ES-I3 (cell line): Measurements from ENCODE around the gene PODXL.

Experiments used
- H3K36me3 ChIP-seq: 2 replicates; pipeline ENCODE4 v1.6.1; 2013; ENCODE audit warnings: mild to moderate bottlenecking, low read length, control low read depth, moderate library complexity; ENCODE audit not compliant: insufficient read depth
- H3K4me1 ChIP-seq: 2 replicates; pipeline ENCODE4 v1.6.1; 2013; ENCODE audit warnings: mild to moderate bottlenecking, control low read depth, low read length; ENCODE audit not compliant: insufficient read depth
- H3K9ac ChIP-seq: 2 replicates; pipeline ENCODE4 v1.6.1; 2013; ENCODE audit warnings: low read depth, mild to moderate bottlenecking, low read length, moderate library complexity
- H3K9me3 ChIP-seq: 2 replicates; pipeline ENCODE4 v1.6.1; 2013; ENCODE audit warnings: mild to moderate bottlenecking, low read length, moderate library complexity; ENCODE audit not compliant: control insufficient read depth, insufficient read depth

Gene PODXL

DNA sequence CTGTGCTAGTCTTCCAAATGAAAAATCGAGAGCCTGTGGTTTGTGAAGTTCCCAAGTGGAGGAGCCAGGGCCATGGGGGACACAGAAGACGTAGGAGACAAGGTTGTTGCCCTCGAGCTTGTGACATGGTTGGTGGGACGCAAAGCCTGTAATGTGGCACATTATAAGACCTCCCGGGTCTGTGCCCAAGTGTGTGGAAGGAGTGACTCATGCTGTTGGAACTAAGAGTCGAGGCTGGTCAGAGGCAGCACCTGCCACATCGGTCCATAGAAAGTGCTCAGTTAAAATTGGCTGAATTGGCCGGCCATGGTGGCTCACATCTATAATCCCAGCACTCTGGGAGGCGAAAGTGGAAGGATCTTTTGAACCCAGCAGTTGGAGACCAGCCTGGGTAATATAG, 27.0 kb upstream of the PODXL start:
- Histone ChIP-seq H3K9me3 (no peaks in the 10 kb centered on the region), H3K36me3 (no peaks in the 10 kb centered on the region), H3K4me1 (peaks cover 40% of the 10 kb centered on the region), H3K9ac (no peak overlapping the region)

DNA sequence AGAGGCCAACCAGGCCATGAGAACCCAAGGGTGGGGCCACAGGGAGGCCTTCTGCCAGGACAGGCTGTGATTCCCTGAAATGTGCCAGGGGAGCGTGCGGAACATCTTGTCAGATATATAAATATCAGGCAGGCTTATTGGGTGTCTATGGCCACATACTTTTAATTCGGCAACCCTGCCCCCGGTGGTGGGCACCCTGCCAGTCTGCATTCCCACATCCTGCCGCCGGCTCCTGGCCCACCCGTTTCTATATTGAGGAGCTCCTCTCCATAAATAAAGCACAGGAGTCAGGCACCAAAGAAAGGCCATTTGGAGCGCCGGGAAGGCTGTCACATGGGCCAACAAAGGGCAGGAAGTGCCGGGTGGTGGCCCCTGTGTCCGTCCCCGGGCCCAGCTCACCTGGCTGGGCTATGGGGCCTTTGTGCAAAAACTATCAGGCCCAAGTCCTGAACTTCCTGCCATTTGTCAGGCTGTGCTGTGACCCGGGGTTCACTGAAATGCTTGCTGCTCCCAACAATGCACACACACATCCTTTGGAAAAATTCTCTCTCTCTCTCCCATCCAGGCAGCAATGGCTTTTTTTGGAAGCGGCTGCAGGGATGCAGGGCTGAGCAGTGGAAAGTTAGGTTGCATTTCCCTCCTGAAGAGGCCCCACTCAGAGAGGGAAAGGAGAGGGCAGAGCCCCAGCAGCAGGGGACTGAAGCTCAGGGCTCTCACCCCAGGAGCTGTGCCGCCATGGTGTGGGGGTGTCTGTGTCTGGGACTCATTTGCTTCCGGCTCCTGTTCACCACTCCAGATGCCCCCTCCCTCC, 25.0 kb upstream of the PODXL start:
- H3K36me3 ChIP-seq, result no peaks in the 10 kb centered on the region
- no peak overlapping the region for H3K9ac ChIP-seq
- H3K4me1 ChIP-seq, result peaks cover 33% of the 10 kb centered on the region
- no peaks in the 10 kb centered on the region for H3K9me3 ChIP-seq

GRCh38 chr7:131578602-131579001, 22.2 kb upstream of the PODXL start:
- H3K9ac ChIP-seq, result no peak overlapping the region
- no peaks in the 10 kb centered on the region for H3K9me3 ChIP-seq
- no peaks in the 10 kb centered on the region for H3K36me3 ChIP-seq
- H3K4me1 ChIP-seq, result peaks cover 25% of the 10 kb centered on the region

DNA sequence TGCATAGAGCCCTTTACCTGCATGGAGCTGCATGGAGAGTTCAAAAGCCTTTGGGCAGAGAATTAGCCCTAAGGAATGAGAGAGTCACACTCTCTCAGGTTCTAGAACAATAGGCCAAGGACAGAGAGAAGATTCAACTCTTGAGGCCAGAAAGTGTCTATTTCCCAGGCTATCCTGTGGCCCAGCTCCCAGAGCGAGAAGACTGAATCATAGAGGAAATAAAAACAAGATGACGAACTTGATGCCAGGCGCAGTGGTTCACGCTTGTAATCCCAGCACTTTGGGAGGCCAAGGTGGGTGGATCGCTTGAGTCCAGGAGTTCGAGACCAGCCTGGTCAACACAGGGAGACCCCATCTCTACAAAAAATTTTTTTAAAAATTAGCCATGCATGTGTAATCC, 18.3 kb upstream of the PODXL start:
- no peaks in the 10 kb centered on the region for H3K36me3 ChIP-seq
- no peaks in the 10 kb centered on the region for H3K9me3 ChIP-seq
- peaks cover 14% of the 10 kb centered on the region for H3K4me1 ChIP-seq
- no peak overlapping the region for H3K9ac ChIP-seq

DNA sequence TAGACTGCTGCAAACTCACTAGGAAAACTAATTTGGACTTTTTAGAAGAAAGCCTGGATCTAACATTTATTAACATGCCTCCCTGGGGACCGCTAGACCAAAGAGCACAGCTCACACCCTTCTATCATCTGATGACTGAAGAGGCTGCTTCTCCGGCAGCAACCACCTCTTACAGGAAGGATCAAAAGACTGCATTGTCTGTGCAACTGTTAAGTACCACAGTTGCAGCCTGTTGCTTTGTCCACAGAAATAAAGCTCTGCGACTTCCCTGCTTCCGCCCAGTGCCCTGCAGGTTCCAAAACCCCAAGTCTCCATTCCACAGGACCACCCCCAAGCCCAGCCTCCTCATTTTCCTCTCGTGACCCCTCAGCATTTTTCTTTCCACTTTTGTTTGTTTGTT, 14.0 kb upstream of the PODXL start:
- peaks cover 12% of the 10 kb centered on the region for H3K4me1 ChIP-seq
- H3K9me3 ChIP-seq, result no peaks in the 10 kb centered on the region
- no peaks in the 10 kb centered on the region for H3K36me3 ChIP-seq
- H3K9ac ChIP-seq, result no peak overlapping the region

DNA sequence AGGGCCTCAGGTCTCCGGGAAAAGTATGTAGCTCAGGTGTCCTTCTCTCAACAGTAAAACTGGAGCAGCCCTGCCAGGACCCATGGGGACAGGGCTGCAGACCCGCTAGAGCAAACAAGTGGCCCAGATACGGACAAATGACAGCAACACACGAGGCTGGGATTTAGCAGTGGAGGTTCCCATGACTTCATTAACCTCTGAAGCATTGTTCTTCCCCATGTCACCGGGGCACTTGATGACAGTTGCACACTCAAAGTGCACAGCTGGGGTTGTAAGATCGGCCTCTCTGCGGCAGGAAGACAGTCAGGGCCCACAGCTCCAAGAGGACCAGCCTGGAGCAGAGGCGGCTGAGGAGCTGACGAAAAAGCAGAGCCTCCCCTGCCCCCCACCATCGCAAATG, 12.5 kb upstream of the PODXL start:
- no peaks in the 10 kb centered on the region for H3K9me3 ChIP-seq
- H3K36me3 ChIP-seq, result no peaks in the 10 kb centered on the region
- H3K4me1 ChIP-seq, result peaks cover 12% of the 10 kb centered on the region
- H3K9ac ChIP-seq, result no peak overlapping the region

GRCh38 chr7:131568510-131568909, 12.1 kb upstream of the PODXL start:
- Histone ChIP-seq H3K9ac (no peak overlapping the region), H3K9me3 (no peaks in the 10 kb centered on the region), H3K4me1 (peaks cover 12% of the 10 kb centered on the region), H3K36me3 (no peaks in the 10 kb centered on the region)

GRCh38 chr7:131564640-131565039, 8.2 kb upstream of the PODXL start:
- H3K4me1 ChIP-seq, result peaks cover 12% of the 10 kb centered on the region
- no peaks in the 10 kb centered on the region for H3K36me3 ChIP-seq
- H3K9ac ChIP-seq, result no peak overlapping the region
- no peaks in the 10 kb centered on the region for H3K9me3 ChIP-seq

- H3K4me1 ChIP-seq, result peaks cover 7% of the 10 kb centered on the region
- H3K36me3 ChIP-seq, result no peaks in the 10 kb centered on the region
- no peak overlapping the region for H3K9ac ChIP-seq
- no peaks in the 10 kb centered on the region for H3K9me3 ChIP-seq
These were observed 7.5 kb upstream of the PODXL start for GRCh38 chr7:131563918-131564317.

DNA sequence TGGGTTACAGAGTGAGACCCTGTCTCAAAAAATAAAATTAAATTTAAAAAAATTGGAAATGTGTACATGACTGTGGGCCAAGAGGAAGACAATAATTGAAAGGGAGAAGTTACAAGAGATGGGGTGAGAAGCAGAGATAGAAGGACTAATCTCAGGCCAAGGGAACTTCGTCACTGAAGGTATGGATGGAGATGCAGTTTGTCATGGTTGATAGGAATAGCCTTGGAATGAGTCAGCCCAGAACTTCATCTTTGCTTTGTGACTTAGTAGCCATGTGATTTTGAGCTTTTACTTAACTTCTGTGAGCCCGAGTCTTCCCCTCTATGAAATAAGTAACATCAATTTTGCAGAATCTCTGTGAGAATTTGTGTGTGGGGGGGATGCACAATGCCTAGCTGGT, 6.5 kb upstream of the PODXL start:
- no peaks in the 10 kb centered on the region for H3K9me3 ChIP-seq
- H3K9ac ChIP-seq, result no peak overlapping the region
- peaks cover 6% of the 10 kb centered on the region for H3K4me1 ChIP-seq
- no peaks in the 10 kb centered on the region for H3K36me3 ChIP-seq

GRCh38 chr7:131560061-131560460, 3.6 kb upstream of the PODXL start:
- Histone ChIP-seq H3K36me3 (peaks cover 5% of the 10 kb centered on the region), H3K4me1 (peaks cover 6% of the 10 kb centered on the region), H3K9ac (no peak overlapping the region), H3K9me3 (no peaks in the 10 kb centered on the region)

DNA sequence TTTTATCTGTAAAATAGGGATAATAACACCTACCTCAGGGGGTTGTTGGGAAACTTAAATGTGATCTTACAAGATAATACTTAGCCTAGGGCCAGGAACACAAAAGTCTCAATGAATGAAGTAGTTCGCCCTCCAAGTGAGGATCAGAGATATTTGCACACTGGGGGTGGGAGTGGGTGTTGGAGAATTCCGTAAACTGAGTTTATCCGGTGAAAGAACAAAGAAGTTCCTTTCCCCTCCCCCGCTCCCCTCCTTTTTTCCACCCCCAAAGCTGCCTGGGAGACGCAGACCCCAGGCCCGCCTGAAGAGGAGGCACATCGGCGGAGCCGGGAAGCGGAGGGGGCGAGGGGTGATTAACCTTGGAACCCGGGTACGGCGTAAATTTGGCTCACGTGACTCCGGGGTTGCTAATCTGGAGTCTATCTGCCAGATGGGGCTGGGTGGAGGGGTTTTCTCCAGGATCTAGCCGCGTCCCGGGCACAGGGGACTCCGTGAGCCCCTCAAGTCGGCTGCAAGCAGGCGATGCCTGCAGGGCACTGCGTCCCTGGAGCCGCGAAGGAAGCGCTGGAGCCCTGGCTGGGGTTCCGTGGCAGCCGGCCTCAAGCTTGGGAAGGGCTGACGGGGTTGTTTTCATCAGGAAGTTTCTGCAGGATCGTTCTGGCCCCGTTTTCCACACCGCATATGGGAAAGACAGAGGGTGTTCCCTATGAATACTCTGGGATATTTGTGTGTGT, 1.4 kb upstream of the PODXL start:
- Histone ChIP-seq H3K9me3 (no peaks in the 10 kb centered on the region), H3K9ac (peak overlapping the region; percentile 76), H3K36me3 (peaks cover 26% of the 10 kb centered on the region), H3K4me1 (peaks cover 6% of the 10 kb centered on the region)

DNA sequence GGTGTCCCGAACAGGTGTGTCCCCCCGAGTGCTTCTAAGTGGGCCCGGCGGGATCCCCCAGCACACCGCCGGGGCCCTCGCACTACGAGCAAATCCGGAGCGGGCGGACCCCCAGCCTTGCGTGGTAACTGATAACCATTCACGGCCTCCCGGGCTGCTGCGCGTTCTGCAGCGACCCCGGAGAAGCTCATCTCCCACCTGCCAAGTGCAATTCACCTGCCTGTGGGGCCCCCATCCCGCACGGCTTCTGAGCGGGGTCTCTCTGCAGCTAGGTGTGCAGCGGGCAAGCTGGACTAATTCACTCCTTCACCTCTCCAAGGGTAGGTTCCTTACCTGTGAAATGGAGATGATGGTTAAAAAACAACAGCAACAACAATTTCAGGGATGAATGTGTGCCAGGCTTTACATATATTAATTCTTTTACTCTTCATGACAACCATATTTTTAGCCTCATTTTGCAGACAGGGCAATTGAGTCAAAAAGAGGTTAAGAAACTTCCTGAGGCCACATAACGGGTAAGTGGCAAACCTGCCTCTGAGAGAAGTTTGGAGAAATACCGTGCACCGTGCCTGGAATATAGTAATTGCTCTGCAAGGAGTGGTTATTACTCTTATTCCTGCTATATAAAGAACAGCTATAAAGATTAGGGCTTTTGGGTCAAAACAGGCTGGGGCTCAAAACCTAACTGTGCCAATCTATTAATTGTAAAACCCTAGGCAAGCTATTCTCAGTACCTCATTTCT, 652 bp upstream of the PODXL start:
- H3K9ac ChIP-seq, result peak overlapping the region; percentile 76

DNA sequence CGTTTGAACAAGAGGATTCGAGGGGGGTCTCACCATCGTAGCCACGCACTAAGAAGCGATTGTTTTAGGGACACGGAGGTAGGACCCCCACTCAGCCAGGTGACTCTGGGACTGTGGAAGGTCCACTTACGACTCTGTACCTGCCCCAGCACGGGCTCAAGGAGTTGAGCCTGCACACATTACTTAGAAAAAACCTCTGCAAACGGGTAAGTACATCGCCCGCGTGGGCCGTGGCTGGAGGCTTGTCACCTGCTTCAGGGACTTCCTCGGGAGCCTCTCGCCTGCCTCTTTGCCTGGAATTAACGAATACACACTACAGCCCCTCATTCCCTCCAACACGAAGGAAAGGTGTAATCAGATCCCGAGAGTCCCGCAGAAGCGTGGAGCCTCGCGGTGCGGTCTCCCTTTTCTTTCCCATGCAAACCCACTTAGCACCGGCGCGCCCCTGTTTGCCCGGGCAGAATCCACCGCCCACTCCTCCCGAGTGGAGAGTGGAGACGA, 826 bp downstream of the PODXL start:
- Histone ChIP-seq H3K36me3 (peaks cover 33% of the 10 kb centered on the region), H3K4me1 (peaks cover 15% of the 10 kb centered on the region), H3K9ac (peak overlapping the region; percentile 82), H3K9me3 (no peaks in the 10 kb centered on the region)

More for the DNA sequence above, 652 bp upstream of the PODXL start:
- peaks cover 30% of the 10 kb centered on the region for H3K36me3 ChIP-seq
- H3K9me3 ChIP-seq, result no peaks in the 10 kb centered on the region
- peaks cover 10% of the 10 kb centered on the region for H3K4me1 ChIP-seq
